ENCODE data around the gene ATRNL1. TPM values are rescaled to one million over a fixed set of nuclear protein-coding genes. Genes with fewer than 3 reads are reported as not detected.

The ATRNL1 gene
- total RNA-seq, 1 experiment from 2014 or later: 1.3 TPM

DNA sequence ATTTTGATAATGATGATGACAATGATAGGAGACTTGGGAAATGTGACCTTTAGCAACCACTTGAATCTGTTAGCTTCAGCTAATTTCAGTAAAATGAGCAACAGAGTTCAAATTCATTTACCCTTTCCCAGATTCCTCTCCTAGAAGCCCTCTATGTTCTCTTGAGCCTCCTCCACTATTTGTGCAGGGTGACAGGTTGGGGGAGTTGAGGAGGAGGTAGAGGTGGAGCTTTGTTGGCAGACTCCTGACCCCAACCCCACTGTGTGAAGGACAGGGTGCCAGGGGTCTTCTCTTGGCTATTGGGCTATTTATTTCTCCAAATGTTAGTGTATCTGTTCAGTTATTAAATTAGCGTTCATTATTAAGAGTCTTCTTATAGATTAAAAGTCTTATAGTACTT, 757.5 kb downstream of the ATRNL1 start:
- no peaks in the 10 kb centered on the region for H3K36me3 ChIP-seq (ENCODE audit: control insufficient read depth in 1 of 2, insufficient read depth in 2 of 2, low read length in 2 of 2)
- H2AFZ ChIP-seq (ENCODE audit: low read depth, low read length, poor library complexity, severe bottlenecking): no peak overlapping the region
- H3K4me1 ChIP-seq (ENCODE audit: control insufficient read depth in 1 of 2, insufficient read depth in 2 of 2, low read length in 2 of 2): peaks cover 0 to 5% of the 10 kb centered on the region in 2 experiments; a peak in 1 of 4 replicates
- CTCF ChIA-PET: no interaction called here
- intact Hi-C loops (cut with micrococcal nuclease): no loop called here
- no peaks in the 10 kb centered on the region for H3K9me2 ChIP-seq (ENCODE audit: insufficient read depth)
- no peak overlapping the region for H3K4me3 ChIP-seq (replicated peaks in 1 of 2; ENCODE audit: low read depth in 1 of 2, low read length in 2 of 2)
- POLR2A ChIA-PET: no interaction called here
- no peak overlapping the region for H3K9ac ChIP-seq (ENCODE audit: low read length)
- RAD21 ChIA-PET (ENCODE audit: low non-redundant PET in 1 of 2, low total read pairs in 2 of 2, uncharacterized antibody in 2 of 2, unreplicated experiment in 2 of 2): no interaction called here
- BruUV-seq (replicated peaks): no TSS peak
- H4K20me1 ChIP-seq (ENCODE audit: insufficient read depth): no peaks in the 10 kb centered on the region
- no peak for ATAC-seq
- peaks cover 18% of the 10 kb centered on the region for H3K27me3 ChIP-seq (ENCODE audit: insufficient read depth, low read length)
- H3K79me2 ChIP-seq (ENCODE audit: insufficient read depth, low read length): no peaks in the 10 kb centered on the region
- TF ChIP-seq YY1 (IDR thresholded peaks at IDR 0.05; ENCODE audit: extremely low read depth, insufficient replicate concordance, low read depth, low read length) (no peak), EZH2phosphoT487 (IDR thresholded peaks at IDR 0.05; ENCODE audit: borderline replicate concordance) (no peak), CBX3 (IDR thresholded peaks at IDR 0.05; ENCODE audit: low read depth) (no peak), SIN3A (IDR thresholded peaks at IDR 0.05; ENCODE audit: low read depth) (no peak), POLR2AphosphoS5 (IDR thresholded peaks at IDR 0.05; ENCODE audit: low read depth, low read length) (no peak), EGR1 (IDR thresholded peaks at IDR 0.05; ENCODE audit: low read depth) (no peak), ELF1 (IDR thresholded peaks at IDR 0.05; ENCODE audit: borderline replicate concordance, low read depth) (no peak), JUND (IDR thresholded peaks at IDR 0.05) (no peak), POLR2A (IDR thresholded peaks at IDR 0.05; ENCODE audit: borderline replicate concordance, extremely low read depth, insufficient read depth, insufficient read length) (no peak), ZNF274 (IDR thresholded peaks at IDR 0.05; ENCODE audit: low read depth, low read length) (no peak), SRF (IDR thresholded peaks at IDR 0.05; ENCODE audit: low read depth) (no peak), SP1 (IDR thresholded peaks at IDR 0.05; ENCODE audit: low read depth) (no peak), EZH2 (IDR thresholded peaks at IDR 0.05) (no peak)
- TF ChIP-seq, protein P1, sequence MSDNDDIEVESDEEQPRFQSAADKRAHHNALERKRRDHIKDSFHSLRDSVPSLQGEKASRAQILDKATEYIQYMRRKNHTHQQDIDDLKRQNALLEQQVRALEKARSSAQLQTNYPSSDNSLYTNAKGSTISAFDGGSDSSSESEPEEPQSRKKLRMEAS (IDR thresholded peaks at IDR 0.05): no peak
- TF ChIP-seq, protein P2, sequence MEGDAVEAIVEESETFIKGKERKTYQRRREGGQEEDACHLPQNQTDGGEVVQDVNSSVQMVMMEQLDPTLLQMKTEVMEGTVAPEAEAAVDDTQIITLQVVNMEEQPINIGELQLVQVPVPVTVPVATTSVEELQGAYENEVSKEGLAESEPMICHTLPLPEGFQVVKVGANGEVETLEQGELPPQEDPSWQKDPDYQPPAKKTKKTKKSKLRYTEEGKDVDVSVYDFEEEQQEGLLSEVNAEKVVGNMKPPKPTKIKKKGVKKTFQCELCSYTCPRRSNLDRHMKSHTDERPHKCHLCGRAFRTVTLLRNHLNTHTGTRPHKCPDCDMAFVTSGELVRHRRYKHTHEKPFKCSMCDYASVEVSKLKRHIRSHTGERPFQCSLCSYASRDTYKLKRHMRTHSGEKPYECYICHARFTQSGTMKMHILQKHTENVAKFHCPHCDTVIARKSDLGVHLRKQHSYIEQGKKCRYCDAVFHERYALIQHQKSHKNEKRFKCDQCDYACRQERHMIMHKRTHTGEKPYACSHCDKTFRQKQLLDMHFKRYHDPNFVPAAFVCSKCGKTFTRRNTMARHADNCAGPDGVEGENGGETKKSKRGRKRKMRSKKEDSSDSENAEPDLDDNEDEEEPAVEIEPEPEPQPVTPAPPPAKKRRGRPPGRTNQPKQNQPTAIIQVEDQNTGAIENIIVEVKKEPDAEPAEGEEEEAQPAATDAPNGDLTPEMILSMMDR (IDR thresholded peaks at IDR 0.05 in 2 of 3, conservative IDR thresholded peaks at IDR 0.05 in 1 of 3; ENCODE audit: borderline replicate concordance in 1 of 3, insufficient read depth in 1 of 3, low read depth in 2 of 3, low read length in 2 of 3): no peak
- TF ChIP-seq, protein P3, sequence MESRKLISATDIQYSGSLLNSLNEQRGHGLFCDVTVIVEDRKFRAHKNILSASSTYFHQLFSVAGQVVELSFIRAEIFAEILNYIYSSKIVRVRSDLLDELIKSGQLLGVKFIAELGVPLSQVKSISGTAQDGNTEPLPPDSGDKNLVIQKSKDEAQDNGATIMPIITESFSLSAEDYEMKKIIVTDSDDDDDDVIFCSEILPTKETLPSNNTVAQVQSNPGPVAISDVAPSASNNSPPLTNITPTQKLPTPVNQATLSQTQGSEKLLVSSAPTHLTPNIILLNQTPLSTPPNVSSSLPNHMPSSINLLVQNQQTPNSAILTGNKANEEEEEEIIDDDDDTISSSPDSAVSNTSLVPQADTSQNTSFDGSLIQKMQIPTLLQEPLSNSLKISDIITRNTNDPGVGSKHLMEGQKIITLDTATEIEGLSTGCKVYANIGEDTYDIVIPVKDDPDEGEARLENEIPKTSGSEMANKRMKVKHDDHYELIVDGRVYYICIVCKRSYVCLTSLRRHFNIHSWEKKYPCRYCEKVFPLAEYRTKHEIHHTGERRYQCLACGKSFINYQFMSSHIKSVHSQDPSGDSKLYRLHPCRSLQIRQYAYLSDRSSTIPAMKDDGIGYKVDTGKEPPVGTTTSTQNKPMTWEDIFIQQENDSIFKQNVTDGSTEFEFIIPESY (IDR thresholded peaks at IDR 0.05; ENCODE audit: extremely low read depth, insufficient replicate concordance, low read length): no peak
- TF ChIP-seq, protein P4, sequence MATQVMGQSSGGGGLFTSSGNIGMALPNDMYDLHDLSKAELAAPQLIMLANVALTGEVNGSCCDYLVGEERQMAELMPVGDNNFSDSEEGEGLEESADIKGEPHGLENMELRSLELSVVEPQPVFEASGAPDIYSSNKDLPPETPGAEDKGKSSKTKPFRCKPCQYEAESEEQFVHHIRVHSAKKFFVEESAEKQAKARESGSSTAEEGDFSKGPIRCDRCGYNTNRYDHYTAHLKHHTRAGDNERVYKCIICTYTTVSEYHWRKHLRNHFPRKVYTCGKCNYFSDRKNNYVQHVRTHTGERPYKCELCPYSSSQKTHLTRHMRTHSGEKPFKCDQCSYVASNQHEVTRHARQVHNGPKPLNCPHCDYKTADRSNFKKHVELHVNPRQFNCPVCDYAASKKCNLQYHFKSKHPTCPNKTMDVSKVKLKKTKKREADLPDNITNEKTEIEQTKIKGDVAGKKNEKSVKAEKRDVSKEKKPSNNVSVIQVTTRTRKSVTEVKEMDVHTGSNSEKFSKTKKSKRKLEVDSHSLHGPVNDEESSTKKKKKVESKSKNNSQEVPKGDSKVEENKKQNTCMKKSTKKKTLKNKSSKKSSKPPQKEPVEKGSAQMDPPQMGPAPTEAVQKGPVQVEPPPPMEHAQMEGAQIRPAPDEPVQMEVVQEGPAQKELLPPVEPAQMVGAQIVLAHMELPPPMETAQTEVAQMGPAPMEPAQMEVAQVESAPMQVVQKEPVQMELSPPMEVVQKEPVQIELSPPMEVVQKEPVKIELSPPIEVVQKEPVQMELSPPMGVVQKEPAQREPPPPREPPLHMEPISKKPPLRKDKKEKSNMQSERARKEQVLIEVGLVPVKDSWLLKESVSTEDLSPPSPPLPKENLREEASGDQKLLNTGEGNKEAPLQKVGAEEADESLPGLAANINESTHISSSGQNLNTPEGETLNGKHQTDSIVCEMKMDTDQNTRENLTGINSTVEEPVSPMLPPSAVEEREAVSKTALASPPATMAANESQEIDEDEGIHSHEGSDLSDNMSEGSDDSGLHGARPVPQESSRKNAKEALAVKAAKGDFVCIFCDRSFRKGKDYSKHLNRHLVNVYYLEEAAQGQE (IDR thresholded peaks at IDR 0.05; ENCODE audit: low read depth): no peak
- TF ChIP-seq, protein P5, sequence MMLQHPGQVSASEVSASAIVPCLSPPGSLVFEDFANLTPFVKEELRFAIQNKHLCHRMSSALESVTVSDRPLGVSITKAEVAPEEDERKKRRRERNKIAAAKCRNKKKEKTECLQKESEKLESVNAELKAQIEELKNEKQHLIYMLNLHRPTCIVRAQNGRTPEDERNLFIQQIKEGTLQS (IDR thresholded peaks at IDR 0.05): no peak
- no peak for DNase-seq (ENCODE audit: low read depth, low spot score)
- H3K9me3 ChIP-seq (ENCODE audit: control insufficient read depth in 1 of 2, insufficient read depth in 1 of 2, low read depth in 1 of 2, low read length in 2 of 2): no peaks in the 10 kb centered on the region
- H3K4me2 ChIP-seq (ENCODE audit: low read length): no peak overlapping the region
- H3K27ac ChIP-seq (ENCODE audit: low read depth, low read length): no peak overlapping the region
